OCI-M2 (cell line): Measurements from ENCODE around the gene SLC7A6.

Experiments
- DNase-seq: peaks from one replicate; lab custom pipeline; 2025; ENCODE audit not compliant: unreplicated experiment; lab: John Stamatoyannopoulos, UW

Gene SLC7A6

DNA sequence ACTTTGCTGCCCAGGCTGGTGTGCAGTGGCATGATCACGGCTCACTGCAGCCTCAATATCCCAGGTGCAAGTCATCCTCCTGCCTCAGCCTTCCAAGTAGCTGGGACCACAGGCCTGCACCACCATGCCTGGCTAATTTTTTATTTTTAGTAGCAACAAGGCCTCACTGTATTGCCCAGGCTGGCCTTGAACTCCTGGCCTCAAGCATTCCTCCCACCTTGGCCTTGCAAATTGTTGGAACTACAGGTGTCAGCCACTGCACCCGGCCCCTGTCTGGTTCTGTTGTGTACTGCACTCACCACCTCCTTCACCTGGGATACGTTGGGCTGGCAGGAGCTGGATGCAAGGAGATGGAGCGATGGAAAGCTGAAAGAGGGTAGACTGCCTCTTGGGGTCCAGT lies 10.6 kb upstream of the SLC7A6 start:
- no peak for DNase-seq

DNA sequence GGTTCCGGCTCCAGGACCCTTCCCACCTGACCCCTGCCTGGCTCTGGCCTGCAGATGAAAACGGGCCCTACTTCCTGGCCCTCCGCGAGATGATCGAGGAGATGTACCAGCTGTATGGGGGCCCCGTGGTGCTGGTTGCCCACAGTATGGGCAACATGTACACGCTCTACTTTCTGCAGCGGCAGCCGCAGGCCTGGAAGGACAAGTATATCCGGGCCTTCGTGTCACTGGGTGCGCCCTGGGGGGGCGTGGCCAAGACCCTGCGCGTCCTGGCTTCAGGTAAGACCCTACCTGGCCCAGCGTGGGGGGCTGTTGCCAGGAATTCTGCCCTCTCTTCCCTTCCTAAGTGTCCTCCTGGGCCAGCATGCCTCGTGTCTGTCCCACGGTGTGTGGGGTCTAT lies 8.6 kb upstream of the SLC7A6 start:
- no peak for DNase-seq

DNA sequence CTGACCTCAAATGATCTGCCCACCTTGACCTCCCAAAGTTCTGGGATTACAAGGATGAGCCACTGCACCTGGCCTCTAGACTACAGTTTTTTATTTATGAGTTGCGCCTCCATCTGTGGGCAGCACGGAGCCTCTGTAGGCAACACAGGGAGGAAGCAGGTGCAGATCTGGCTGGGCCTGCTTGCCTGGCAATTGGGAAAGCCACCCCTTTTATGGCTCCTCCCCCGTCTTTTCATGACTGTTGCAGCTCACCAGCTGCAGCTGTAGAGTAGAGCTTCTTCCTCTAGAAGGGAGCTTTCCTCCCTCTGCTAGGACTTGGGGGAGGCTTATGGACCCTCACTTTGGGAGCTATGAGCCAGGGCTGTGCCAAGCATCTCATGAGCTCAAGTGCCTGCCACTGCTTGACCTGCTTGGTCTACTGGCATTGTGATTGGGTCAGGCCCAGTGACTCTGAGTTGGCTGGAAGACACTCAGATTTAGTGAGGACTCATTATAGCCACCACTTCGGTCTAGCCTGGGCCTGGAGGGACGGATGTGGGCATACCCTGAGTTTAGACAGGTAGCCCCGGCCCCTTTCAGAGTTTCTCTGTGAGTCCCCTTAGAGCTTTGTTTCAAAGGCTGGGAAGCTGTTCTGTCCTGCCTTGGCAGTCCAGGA lies 6.9 kb upstream of the SLC7A6 start:
- no peak for DNase-seq

DNA sequence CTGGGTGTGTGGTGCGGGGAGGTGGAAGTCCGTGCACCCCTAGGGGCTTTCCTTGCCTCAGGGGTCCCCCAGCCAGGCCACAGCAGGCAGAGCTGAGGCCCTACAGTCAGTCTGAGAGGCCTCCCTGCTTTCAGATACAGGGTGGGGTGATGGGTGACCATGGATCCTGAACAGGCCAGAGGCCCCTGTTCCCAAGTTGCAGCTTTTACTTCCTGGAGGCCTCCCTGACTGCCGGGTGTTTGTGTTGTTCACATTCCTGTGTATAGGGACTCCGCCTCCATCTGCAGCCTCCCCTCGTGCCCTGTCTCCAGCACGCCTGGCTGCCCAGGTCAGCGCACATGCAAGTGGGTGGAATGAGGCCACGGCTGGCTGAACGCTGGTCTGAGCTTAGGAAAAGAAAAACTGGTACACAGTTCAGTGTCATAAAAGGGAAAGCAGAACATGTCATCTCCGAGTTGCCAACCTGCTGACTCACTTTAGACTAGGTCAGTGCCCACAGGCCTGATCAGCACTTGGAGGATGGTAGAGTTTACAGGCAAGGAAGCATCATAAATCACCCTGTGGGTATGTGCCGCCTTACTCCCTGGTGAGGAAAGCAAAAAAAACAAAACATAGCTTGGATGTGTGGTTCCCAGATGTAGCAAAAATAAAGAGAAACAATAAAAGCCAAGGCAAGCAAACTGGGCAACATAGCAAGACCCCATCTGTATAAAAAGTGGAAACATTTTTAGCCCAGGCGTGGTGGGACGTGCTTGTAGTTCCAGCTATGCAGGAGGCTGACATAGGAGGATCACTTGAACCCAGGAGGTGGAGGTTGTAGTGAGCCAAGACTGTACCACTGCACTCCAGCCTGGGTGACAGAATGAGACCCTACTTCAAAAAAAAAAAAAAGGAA lies 6.2 kb upstream of the SLC7A6 start:
- DNase-seq = no peak

DNA sequence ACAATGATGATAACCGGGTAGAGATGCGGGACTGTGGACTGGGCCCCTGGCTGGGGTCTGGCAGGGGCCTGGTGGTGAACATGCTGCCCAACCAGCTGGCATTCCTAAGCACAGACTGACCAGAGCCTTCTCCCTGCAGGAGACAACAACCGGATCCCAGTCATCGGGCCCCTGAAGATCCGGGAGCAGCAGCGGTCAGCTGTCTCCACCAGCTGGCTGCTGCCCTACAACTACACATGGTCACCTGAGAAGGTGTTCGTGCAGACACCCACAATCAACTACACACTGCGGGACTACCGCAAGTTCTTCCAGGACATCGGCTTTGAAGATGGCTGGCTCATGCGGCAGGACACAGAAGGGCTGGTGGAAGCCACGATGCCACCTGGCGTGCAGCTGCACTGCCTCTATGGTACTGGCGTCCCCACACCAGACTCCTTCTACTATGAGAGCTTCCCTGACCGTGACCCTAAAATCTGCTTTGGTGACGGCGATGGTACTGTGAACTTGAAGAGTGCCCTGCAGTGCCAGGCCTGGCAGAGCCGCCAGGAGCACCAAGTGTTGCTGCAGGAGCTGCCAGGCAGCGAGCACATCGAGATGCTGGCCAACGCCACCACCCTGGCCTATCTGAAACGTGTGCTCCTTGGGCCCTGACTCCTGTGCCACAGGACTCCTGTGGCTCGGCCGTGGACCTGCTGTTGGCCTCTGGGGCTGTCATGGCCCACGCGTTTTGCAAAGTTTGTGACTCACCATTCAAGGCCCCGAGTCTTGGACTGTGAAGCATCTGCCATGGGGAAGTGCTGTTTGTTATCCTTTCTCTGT lies 5.1 kb upstream of the SLC7A6 start:
- no peak for DNase-seq

DNA sequence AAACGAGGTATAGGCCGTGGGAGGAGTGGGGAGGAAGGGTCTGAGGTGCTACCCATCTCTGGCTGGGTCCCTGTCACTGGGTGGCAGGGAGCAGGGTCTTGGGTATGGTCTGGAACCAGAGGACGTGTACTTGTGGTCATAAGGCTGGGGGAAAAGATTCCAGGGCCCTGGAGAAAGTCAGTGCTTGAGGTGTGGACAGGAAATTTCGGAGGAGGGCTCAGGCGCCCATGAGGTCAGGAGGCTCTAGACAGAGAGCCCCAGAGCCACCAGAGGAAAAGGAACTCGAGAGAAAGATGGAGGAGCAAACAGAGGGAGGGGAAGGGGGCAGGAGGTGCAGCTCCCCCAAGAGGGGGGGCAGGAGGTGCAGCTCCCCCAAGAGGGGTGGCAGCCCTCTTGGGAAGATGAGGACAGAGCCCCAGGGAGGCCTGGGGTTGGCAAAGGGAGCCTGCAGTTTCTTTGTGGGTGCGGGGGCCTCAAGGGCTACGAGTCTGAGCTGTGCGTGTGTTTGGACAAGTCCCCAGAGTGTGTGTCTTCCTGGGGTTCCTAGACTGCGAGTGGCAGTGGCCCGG lies 683 bp upstream of the SLC7A6 start:
- DNase-seq = no peak

DNA sequence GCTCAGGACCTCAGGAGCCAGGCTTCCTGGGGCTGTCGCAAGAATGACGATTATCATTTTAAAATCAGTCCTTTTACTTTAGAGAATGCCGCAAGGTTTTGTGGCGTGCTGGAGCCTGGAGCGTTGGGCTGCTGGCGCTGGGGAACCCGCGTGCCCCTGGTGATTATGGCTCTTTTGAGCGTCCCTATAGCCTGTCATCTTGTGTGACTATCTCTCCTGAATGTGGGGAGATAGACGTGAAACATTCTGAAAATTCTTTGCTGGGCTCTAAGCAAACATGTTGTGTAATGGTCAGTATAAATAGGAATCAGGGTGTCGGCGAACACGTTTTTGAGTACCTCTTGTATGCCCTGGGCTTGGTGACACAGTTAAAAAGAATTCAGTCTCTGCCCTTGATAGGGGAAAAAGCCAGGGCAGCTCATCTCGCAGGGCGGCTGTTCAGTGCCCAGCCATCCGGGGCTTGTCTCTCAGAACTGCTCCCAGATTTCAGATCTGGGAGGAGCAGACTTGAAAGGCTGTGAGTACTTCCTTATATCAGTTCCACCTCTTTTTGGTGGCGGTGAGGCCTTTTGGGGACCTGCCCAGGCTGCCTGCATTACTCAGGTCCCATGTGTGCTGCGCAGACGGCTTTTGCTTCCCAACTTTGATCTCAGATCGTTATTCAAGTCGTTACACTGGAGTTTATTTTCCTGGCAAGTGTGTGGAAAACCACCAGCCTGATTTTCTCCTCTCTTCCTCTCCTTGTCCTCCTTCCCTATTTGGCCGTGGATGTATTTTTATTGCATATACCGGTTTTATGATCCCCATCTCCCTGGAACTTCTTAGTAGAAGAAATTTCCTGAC lies 973 bp downstream of the SLC7A6 start:
- no peak for DNase-seq

DNA sequence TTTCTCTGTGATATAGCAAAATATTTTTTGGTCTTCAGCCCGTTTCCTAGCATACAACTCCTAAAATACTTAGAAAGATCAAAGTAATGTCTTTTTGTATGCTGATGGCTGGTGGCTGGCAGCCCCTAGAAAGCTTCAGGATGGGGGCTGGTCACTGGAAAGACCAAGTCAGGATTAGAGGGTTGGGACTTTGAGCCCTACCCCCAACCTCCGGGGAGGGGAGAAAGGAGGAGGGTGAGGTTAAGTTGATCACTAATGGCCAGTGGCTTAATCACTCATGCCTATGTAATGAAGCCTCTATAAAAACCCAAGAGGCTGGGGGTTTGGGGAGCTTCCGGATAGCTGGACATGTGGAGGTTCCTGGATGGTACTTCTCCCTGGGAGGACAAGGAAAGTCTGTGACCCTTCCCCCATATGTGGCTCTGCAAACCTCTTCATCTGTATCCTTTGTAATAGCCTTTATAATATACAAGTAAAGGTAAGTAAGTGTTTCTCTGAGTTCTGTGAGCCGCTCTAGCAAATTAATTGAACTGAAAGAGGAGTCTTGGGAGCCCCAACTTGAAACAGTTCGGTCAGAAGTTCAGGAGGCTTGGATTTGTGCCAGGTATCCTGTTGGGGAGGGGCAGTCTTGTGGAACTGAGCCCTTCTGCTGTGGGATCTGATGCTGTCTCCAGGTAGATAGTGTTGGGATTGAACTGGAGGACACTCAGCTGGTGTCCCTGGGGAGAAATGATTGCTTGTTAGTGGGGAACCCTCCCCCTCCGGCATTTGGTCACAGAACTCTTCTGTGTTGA lies 3.5 kb downstream of the SLC7A6 start:
- no peak for DNase-seq

DNA sequence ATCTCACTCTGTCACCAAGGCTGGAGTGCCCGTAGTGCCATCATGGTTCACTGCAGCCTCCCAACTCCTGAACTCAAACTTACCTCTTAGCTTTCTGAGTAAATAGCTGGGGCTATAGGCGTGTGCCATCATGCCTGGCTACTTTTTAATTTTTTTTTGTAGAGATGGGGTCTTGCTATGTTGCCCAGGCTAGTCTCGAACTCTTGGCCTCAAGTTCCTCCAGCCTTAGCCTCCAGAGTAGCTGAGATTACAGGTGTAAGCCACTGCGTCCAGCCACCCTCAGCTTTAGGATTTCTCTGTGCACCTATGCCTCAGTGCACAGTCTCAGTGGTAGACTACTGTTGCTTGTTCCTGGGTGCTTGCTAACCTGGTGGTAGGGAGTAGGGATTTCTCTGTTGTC lies 5.5 kb downstream of the SLC7A6 start:
- DNase-seq = no peak

DNA sequence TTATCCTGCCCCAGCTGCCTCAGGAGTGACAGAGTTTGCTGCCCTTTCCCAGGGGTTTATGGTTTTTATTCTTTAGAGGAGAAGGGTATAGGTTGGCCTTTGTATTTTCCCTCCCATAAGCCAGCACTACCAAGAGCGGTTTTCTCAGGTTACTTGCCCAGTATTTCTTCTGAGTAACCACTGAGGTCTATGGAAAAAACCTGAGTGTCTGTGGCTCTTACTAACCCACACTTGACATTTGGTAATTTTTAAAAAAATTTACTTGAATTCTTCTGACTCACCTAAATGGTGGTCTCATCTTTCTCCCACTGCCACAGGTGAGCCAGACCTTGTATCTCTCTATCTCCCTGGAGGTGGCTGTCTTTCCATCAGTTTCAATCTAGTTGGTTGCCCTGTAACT lies 6.0 kb downstream of the SLC7A6 start:
- DNase-seq = no peak

DNA sequence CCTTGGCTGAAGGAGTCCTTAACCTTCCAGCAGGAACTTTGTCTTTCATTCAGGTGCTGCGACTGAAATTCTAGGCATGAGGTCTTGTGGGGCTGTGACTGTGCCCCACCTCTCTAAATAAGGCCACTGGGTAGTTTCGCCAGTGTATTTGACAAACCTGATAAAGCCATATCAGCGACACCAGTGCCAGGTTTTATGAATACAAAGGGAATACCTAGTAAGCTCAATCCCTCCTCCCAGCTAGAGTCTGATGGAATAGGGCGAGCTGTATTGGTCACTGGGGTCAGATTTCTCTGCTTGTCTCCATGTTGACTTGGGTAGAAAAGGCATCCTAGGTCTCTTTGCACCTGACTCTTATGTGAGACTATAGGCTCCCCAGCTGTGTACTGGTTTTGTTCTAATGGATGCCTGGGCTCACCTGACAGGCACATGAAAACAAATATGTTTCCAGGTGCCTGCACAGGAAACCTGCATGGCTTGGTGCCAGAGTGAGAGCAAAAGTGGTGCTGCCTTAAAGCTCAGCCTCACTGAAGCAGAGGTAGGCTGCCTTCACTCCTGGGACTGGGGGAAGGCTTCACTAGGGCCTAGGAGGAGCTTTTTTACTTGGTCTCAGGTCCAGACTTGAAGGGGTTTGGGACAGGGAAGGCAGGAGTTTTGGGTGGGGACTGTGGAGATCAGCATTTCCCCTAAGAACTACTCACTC lies 8.3 kb downstream of the SLC7A6 start:
- no peak for DNase-seq

DNA sequence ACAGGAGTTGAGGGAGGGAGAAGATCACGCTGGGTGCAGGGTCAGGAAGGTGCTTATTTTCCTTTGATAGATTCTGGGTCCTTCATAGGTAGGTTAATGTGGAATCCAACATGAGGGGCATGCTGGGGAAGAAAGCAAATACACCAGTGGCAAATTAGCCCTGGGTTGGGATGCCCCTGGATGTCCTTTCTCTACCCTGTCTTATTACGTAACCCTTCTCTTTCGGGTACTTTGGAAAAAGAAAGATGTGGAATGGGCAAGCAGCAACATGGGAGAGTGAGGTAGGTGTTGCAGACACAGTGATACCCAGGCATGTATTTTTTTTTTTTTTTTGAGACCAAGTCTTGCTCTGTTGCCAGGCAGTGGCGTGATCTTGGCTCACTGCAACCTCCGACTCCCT lies 9.1 kb downstream of the SLC7A6 start:
- DNase-seq = no peak

DNA sequence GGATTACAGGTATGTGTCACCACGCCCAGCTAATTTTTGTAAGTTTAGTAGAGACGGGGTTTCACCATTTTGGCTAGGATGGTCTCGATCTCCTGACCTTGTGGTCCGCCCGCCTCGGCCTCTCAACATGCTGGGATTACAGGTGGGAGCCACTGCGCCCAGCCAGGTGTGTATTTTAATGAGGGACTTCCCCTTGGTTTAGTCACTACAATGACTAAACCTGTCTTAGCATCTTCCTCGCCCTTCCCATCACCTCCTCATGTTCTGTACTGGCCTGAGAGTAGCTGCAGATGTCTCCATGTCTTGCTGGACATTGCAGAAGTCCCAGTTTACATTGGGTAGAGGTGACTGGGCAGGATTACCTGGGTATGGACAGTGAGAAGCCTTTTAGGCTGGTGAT lies 9.6 kb downstream of the SLC7A6 start:
- DNase-seq = no peak

DNA sequence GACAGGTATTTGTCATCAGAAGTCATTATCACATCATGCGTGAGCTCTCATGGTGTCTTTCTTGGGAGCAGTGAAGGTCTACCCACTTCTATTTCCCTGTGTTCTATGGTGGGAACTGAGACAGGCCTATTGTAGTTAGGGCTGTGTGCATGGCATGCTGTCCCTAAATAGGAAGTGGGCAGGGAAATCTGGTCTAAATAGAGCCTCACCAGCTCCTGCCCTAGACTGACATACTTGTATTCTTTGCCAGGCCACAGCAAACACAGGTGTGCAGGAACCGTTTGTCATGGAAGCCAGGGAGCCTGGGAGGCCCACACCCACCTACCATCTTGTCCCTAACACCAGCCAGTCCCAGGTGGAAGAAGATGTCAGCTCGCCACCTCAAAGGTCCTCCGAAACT lies 10.1 kb downstream of the SLC7A6 start:
- DNase-seq = no peak

DNA sequence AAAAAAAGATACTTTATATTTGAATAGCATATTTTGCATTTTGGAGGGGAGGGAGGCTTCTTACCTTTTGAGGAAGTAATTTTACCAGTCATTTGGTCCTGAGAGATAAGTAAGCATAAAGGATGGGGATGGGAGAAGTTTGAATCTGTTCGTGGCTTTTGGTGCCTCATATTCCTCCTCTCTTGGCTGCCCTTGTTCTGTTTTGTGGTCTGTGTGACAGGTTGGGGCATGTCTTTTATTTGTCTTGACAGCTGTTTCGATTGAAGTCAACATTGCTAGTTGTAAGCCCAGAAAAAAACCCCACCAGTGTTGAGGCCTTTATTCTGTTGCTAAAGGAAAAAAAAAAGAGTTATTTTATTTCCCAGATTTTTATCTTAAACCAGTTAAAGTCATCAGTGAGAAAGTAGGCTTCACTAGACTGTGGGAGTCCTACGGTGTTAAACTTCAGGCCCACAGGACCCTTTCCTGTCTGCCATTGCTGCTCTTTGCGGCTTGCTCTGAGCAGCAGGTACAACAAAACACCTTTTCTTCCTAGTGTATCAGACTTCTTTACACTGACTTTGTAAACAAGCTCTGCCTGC lies 11.4 kb downstream of the SLC7A6 start:
- no peak for DNase-seq

DNA sequence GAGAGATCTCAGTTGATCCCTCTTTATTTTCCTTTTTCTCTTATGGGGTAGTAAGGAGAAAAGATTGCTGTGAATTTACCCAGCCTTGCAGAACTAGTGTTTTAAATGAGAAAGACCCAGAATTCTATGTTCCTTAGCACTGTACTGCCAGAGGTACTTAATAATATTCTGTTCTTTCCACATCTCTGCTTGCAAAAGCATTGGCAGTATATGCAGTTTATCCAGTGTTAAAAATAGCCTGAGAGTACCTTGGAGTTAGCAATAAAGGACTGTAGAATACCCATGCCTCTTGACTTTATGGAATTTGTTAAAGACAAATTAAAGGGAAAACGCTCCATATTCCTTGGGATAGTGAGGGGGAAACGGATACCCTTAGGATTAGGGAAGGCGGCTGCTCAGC lies 11.9 kb downstream of the SLC7A6 start:
- no peak for DNase-seq

DNA sequence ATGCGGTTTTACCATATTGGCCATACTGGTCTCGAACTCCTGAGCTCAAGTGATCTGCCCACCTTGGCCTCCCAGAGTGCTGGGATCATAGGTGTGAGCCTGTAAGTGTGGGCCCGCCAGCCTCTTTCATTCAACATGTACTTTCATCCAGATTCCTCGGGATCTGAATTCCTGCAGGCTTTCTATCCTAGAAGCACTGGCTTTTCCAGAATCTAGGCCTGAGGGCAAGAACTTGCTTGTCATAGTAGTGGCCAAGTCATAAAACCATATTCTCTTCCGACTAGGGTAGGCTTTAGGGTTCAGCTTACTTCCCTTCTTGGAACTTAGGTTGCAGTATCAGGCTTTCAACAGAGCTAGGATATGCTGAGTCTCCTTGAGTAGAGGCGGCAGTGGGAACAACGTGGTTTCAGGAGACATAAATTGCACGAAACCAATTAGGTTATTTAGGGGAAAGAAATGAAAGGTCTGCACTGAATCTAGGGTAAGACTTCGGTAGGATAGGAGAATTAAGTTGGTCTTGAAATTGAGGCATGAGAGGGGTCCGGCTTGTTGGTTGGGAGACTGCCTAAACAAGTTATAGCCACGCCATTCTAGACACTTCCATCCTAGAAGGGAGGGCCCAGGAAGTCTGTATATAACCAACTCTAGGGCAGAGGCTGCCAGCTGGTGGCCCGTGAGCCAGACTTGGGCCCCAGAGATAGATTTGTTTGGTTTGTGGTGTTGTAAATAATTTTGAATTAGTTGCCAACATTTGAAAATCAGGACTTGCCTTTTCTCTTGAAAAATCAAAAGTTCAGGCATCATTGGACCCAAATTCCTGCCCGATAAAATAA lies 15.6 kb downstream of the SLC7A6 start:
- no peak for DNase-seq
